Stomach smooth muscle (tissue), 2 donors: ENCODE measurements around the gene GNAZ.
A peak's percentile ranks its signal among the peaks of the same experiment; 100 is the strongest.

Source experiments
- H3K27ac ChIP-seq: one replicate; pipeline ENCODE4 v1.7.0; 2013; ENCODE audit warnings: mild to moderate bottlenecking, low read length, inconsistent platforms
- H3K27me3 ChIP-seq, 2 donors: one replicate each; pipeline ENCODE4 v1.7.0; 2013; ENCODE audit warnings: low read length in 2 of 2; ENCODE audit not compliant: insufficient read depth in 2 of 2, control insufficient read depth in 1 of 2
- H3K36me3 ChIP-seq, 2 donors: one replicate each; pipeline ENCODE4 v1.7.0; 2013; ENCODE audit warnings: low read length in 2 of 2; ENCODE audit not compliant: control insufficient read depth in 2 of 2, insufficient read depth in 2 of 2
- H3K4me1 ChIP-seq: one replicate; pipeline ENCODE4 v1.7.0; 2013; ENCODE audit warnings: low read length; ENCODE audit not compliant: control insufficient read depth, insufficient read depth
- H3K4me3 ChIP-seq, 2 donors: one replicate each; pipeline ENCODE4 v1.7.0; 2013; ENCODE audit warnings: low read length in 2 of 2
- H3K9ac ChIP-seq, 2 donors: one replicate each; pipeline ENCODE4 v1.7.0; 2013; ENCODE audit warnings: low read length in 2 of 2, mild to moderate bottlenecking in 1 of 2
- H3K9me3 ChIP-seq, 2 donors: one replicate each; pipeline ENCODE4 v1.7.0; 2013; ENCODE audit warnings: low read length in 2 of 2; ENCODE audit not compliant: control insufficient read depth in 2 of 2
- donor health status: healthy.
- donor health status: Pancreatic carcinoma.

Gene GNAZ

GRCh38 chr22:23117275-23117674 is 47.0 kb downstream of the GNAZ start:
- Histone ChIP-seq H3K27me3 (no peaks in the 10 kb centered on the region), H3K4me1 (peaks cover 15% of the 10 kb centered on the region), H3K4me3 (no peak overlapping the region), H3K9ac (no peak overlapping the region), H3K9me3 (no peaks in the 10 kb centered on the region), H3K36me3 (peaks cover 0 to 4% of the 10 kb centered on the region in 2 donors), H3K27ac (no peak overlapping the region)

- Histone ChIP-seq H3K4me3 (no peak overlapping the region), H3K27me3 (no peaks in the 10 kb centered on the region), H3K27ac (peak overlapping the region; percentile 31), H3K9ac (no peak overlapping the region), H3K4me1 (peaks cover 11% of the 10 kb centered on the region), H3K36me3 (peaks cover 0 to 4% of the 10 kb centered on the region in 2 donors), H3K9me3 (no peaks in the 10 kb centered on the region)
Observed at GRCh38 chr22:23117891-23118646, 47.8 kb downstream of the GNAZ start.

- Histone ChIP-seq H3K9me3 (no peaks in the 10 kb centered on the region), H3K4me1 (peaks cover 8% of the 10 kb centered on the region), H3K9ac (peak overlapping the region in 1 of 2 donors; percentile 36), H3K27ac (no peak overlapping the region), H3K4me3 (no peak overlapping the region), H3K27me3 (no peaks in the 10 kb centered on the region), H3K36me3 (peaks cover 5 to 6% of the 10 kb centered on the region in 2 donors)
Observed at GRCh38 chr22:23118647-23119493, 48.6 kb downstream of the GNAZ start.

- Histone ChIP-seq H3K9ac (no peak overlapping the region), H3K27ac (no peak overlapping the region), H3K4me1 (peaks cover 8% of the 10 kb centered on the region), H3K4me3 (no peak overlapping the region), H3K9me3 (no peaks in the 10 kb centered on the region), H3K27me3 (no peaks in the 10 kb centered on the region), H3K36me3 (peaks cover 5 to 6% of the 10 kb centered on the region in 2 donors)
Observed at GRCh38 chr22:23119494-23120414, 49.4 kb downstream of the GNAZ start.

GRCh38 chr22:23120415-23120899 is 50.1 kb downstream of the GNAZ start:
- Histone ChIP-seq H3K9me3 (no peaks in the 10 kb centered on the region), H3K27me3 (no peaks in the 10 kb centered on the region), H3K9ac (no peak overlapping the region), H3K36me3 (peaks cover 5 to 6% of the 10 kb centered on the region in 2 donors), H3K4me3 (no peak overlapping the region), H3K27ac (no peak overlapping the region), H3K4me1 (peaks cover 8% of the 10 kb centered on the region)

GRCh38 chr22:23121000-23121421 is 50.7 kb downstream of the GNAZ start:
- no peaks in the 10 kb centered on the region for H3K27me3 ChIP-seq
- no peak overlapping the region for H3K27ac ChIP-seq
- H3K4me3 ChIP-seq = no peak overlapping the region
- H3K4me1 ChIP-seq = peaks cover 8% of the 10 kb centered on the region
- H3K9me3 ChIP-seq = no peaks in the 10 kb centered on the region
- H3K36me3 ChIP-seq = peaks cover 5 to 6% of the 10 kb centered on the region in 2 donors
- H3K9ac ChIP-seq = no peak overlapping the region

GRCh38 chr22:23121424-23121823 is 51.1 kb downstream of the GNAZ start:
- H3K9ac ChIP-seq = no peak overlapping the region
- H3K9me3 ChIP-seq = no peaks in the 10 kb centered on the region
- H3K36me3 ChIP-seq = peaks cover 5 to 6% of the 10 kb centered on the region in 2 donors
- no peak overlapping the region for H3K4me3 ChIP-seq
- H3K4me1 ChIP-seq = peaks cover 8% of the 10 kb centered on the region
- no peak overlapping the region for H3K27ac ChIP-seq
- no peaks in the 10 kb centered on the region for H3K27me3 ChIP-seq

GRCh38 chr22:23122216-23122957 is 52.1 kb downstream of the GNAZ start:
- Histone ChIP-seq H3K4me3 (no peak overlapping the region), H3K27me3 (no peaks in the 10 kb centered on the region), H3K27ac (no peak overlapping the region), H3K4me1 (peaks cover 8% of the 10 kb centered on the region), H3K36me3 (peaks cover 5 to 6% of the 10 kb centered on the region in 2 donors), H3K9ac (no peak overlapping the region), H3K9me3 (no peaks in the 10 kb centered on the region)

- H3K4me3 ChIP-seq = no peak overlapping the region
- no peaks in the 10 kb centered on the region for H3K27me3 ChIP-seq
- H3K27ac ChIP-seq = no peak overlapping the region
- no peak overlapping the region for H3K9ac ChIP-seq
- H3K4me1 ChIP-seq = peaks cover 3% of the 10 kb centered on the region
- no peaks in the 10 kb centered on the region for H3K9me3 ChIP-seq
- H3K36me3 ChIP-seq = peaks cover 5 to 6% of the 10 kb centered on the region in 2 donors
Observed at GRCh38 chr22:23122992-23123803, 52.9 kb downstream of the GNAZ start.
